Transverse colon (tissue), 4 donors: ENCODE results near the gene DDX1.

ENCODE experiments used
- POLR2A ChIP-seq: fragments of 450-650 bp; IDR thresholded peaks from one replicate; pipeline ENCODE4 v1.6.1; 2016; ENCODE audit warnings: antibody characterized with exemption, mild to moderate bottlenecking, moderate library complexity
- POLR2AphosphoS5 ChIP-seq, 3 donors: sonication (generic); formaldehyde crosslinking; IDR thresholded peaks; one replicate each; pipeline ENCODE4 v1.6.1; 2016; ENCODE audit warnings: antibody characterized with exemption in 3 of 3
- TF ChIP-seq, protein P1 (sequence below), 5 experiments: fragments of 200-600 bp in 3 of 5; fragments of 450-650 bp in 2 of 5; sonication (generic) in 3 of 5; IDR thresholded peaks; 1 replicate in 2 of 5; 2 replicates in 3 of 5; pipeline ENCODE4 v1.5.1; 2016 to 2017; ENCODE audit warnings: antibody characterized with exemption in 5 of 5, inconsistent platforms in 3 of 5, mild to moderate bottlenecking in 2 of 5, moderate library complexity in 1 of 5

- TF ChIP-seq POLR2A (no peak), POLR2AphosphoS5 (IDR thresholded peaks at IDR 0.05) (no peak)
- TF ChIP-seq, protein P1, sequence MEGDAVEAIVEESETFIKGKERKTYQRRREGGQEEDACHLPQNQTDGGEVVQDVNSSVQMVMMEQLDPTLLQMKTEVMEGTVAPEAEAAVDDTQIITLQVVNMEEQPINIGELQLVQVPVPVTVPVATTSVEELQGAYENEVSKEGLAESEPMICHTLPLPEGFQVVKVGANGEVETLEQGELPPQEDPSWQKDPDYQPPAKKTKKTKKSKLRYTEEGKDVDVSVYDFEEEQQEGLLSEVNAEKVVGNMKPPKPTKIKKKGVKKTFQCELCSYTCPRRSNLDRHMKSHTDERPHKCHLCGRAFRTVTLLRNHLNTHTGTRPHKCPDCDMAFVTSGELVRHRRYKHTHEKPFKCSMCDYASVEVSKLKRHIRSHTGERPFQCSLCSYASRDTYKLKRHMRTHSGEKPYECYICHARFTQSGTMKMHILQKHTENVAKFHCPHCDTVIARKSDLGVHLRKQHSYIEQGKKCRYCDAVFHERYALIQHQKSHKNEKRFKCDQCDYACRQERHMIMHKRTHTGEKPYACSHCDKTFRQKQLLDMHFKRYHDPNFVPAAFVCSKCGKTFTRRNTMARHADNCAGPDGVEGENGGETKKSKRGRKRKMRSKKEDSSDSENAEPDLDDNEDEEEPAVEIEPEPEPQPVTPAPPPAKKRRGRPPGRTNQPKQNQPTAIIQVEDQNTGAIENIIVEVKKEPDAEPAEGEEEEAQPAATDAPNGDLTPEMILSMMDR (IDR thresholded peaks at IDR 0.05): no peak
These were observed 11.5 kb downstream of the DDX1 start for GRCh38 chr2:15603044-15603765.
